GM13977 (cell line): ENCODE results near the gene ST6GAL1.
A peak's percentile ranks its signal among the peaks of the same experiment; 100 is the strongest.

Experiments used
- DNase-seq: peaks from one replicate; pipeline ENCODE4 v3.0.0; 2012; ENCODE audit warnings: low spot score
- CTCF ChIP-seq: IDR thresholded peaks from 2 replicates; pipeline ENCODE4 v1.5.1; 2012; ENCODE audit warnings: mild to moderate bottlenecking, control low read depth; ENCODE audit not compliant: insufficient read depth; ENCODE audit errors: extremely low read depth, missing control alignments
- in situ Hi-C: fragments of 300-500 bp; cut with MboI; formaldehyde crosslinking; loops from one replicate; pipeline ENCODE4 v1.12.0; 2022; ENCODE audit warnings: low sequenced_read_pairs, low pct_unique_long_range_greater_than_20kb, mixed read lengths, inconsistent platforms; ENCODE audit not compliant: unreplicated experiment

Gene ST6GAL1

GRCh38 chr3:187098923-187099512, 168.7 kb downstream of the ST6GAL1 start:
- TF ChIP-seq CTCF = no peak
- in situ Hi-C loops = no loop called here
- DNase-seq = no peak

GRCh38 chr3:187101184-187102072, 171.1 kb downstream of the ST6GAL1 start:
- in situ Hi-C loops = no loop called here
- no peak for TF ChIP-seq CTCF
- DNase-seq = peak; percentile 15

- in situ Hi-C loops = no loop called here
- DNase-seq = no peak
- TF ChIP-seq CTCF = no peak
Observed at GRCh38 chr3:187102073-187102634, 171.8 kb downstream of the ST6GAL1 start.

GRCh38 chr3:187103251-187103650, 172.9 kb downstream of the ST6GAL1 start:
- no peak for DNase-seq
- TF ChIP-seq CTCF = no peak
- in situ Hi-C loops = no loop called here

GRCh38 chr3:187104342-187104741, 174.0 kb downstream of the ST6GAL1 start:
- in situ Hi-C loops = no loop called here
- DNase-seq = no peak
- TF ChIP-seq CTCF = no peak

DNA sequence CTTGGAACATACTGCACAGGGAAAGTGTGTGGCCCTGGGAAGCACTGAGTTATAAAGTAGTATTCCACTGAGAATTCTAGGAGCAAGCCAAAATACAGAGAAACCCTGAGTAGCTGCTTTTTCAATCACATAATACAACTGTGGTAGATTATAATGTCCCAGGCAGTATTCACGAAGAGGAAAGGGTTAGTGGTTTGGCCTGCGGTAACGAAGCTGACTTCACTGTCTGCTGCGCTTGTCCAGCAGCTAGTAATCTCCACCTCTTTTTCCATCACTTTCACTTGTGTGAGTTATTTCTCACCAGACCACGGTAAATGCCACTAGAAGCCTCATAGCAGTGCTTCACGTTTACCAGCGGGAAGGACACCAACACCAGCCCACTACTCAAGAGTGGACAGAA, 174.6 kb downstream of the ST6GAL1 start:
- in situ Hi-C loops = no loop called here
- TF ChIP-seq CTCF = no peak
- DNase-seq = no peak
